NT2/D1 (cell line): ENCODE results near the gene TUBB4B.

Experiments used
- DNase-seq: peaks from one replicate; pipeline ENCODE4 v3.0.0-alpha.2; 2011; ENCODE audit warnings: low read depth, low spot score
- H3K27me3 ChIP-seq: 2 replicates; pipeline ENCODE4 v1.6.0; 2011; ENCODE audit warnings: mild to moderate bottlenecking; ENCODE audit not compliant: insufficient read length, insufficient read depth
- H3K36me3 ChIP-seq: 2 replicates; pipeline ENCODE4 v1.6.1; 2011; ENCODE audit warnings: mild to moderate bottlenecking, low read length, mixed read lengths; ENCODE audit not compliant: insufficient read depth, insufficient read length
- H3K4me1 ChIP-seq: 2 replicates; pipeline ENCODE4 v1.5.1; 2011; ENCODE audit not compliant: insufficient read depth, insufficient read length
- H3K4me3 ChIP-seq: 2 replicates; pipeline ENCODE4 v1.5.1; 2011; ENCODE audit warnings: low read depth; ENCODE audit not compliant: insufficient read length
- H3K9ac ChIP-seq: 2 replicates; pipeline ENCODE4 v1.6.0; 2011; ENCODE audit warnings: low read depth; ENCODE audit not compliant: insufficient read length
- H3K9me3 ChIP-seq: 2 replicates; pipeline ENCODE4 v1.5.1; 2011; ENCODE audit warnings: mild to moderate bottlenecking, low read length; ENCODE audit not compliant: insufficient read depth
- SUZ12 ChIP-seq: IDR thresholded peaks from 2 replicates; pipeline ENCODE4 v1.6.1; 2011; ENCODE audit not compliant: insufficient read length, insufficient read depth; ENCODE audit errors: extremely low read depth
- YY1 ChIP-seq: IDR thresholded peaks from 2 replicates; pipeline ENCODE4 v1.6.1; 2011; ENCODE audit not compliant: insufficient read length, insufficient read depth
- ZNF274 ChIP-seq: IDR thresholded peaks from 2 replicates; pipeline ENCODE4 v1.6.1; 2011; ENCODE audit warnings: mild to moderate bottlenecking, low read depth, low read length

Gene TUBB4B

GRCh38 chr9:137218754-137219271 lies 22.3 kb upstream of the TUBB4B start:
- no peak for DNase-seq
- Histone ChIP-seq H3K9me3 (no peaks in the 10 kb centered on the region), H3K9ac (no peak overlapping the region), H3K27me3 (peaks cover 13% of the 10 kb centered on the region), H3K36me3 (peaks cover 58% of the 10 kb centered on the region), H3K4me3 (no peak overlapping the region), H3K4me1 (peaks cover 21% of the 10 kb centered on the region)
- no peak for TF ChIP-seq YY1
- TF ChIP-seq SUZ12: no peak
- no peak for TF ChIP-seq ZNF274

- Histone ChIP-seq H3K9ac (no peak overlapping the region), H3K4me1 (peaks cover 23% of the 10 kb centered on the region), H3K9me3 (no peaks in the 10 kb centered on the region), H3K27me3 (peaks cover 13% of the 10 kb centered on the region), H3K4me3 (no peak overlapping the region), H3K36me3 (peaks cover 48% of the 10 kb centered on the region)
- no peak for DNase-seq
- no peak for TF ChIP-seq SUZ12
- no peak for TF ChIP-seq YY1
- TF ChIP-seq ZNF274: no peak
These were observed 21.2 kb upstream of the TUBB4B start for GRCh38 chr9:137219757-137220316.

DNA sequence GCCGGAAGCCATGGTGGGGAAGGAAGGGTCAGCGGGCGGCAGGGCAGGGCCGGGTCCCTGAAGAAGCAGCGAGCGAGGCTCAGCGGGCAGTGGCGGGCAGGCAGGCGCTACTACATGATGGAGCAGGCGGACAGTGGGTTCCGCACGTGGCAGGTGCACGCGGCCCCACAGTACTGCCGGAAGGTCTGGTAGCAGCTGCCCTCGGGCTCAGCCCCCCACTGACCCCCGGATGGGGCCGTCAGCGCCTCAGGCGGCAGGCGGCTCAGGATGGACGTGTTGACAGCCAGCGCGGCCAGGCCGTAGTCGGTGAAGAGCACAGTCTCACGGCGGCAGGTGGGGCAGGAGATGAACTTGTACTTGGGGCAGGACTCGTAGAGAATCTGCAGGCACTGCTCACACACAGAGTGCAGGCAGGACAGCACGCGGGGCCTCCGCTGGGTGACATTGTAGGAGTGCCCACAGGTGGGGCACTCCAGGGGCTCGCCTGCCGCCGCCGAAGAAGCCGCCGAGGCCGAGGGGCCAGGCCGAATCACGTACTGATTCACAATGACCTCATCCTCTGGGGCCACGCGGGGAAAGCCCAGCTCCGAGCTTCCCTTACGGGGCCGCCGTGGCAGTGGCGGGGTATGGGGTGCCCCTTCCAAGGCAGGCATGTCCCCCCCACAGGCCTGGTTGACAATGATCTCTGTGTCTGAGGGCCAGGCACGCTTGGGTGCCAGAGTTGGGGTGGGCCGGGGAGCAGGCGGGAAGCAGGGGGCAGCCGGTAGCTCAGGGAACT lies 20.6 kb upstream of the TUBB4B start:
- TF ChIP-seq SUZ12 (no peak), YY1 (no peak), ZNF274 (no peak)
- Histone ChIP-seq H3K9ac (no peak overlapping the region), H3K9me3 (no peaks in the 10 kb centered on the region), H3K4me1 (peaks cover 27% of the 10 kb centered on the region), H3K36me3 (peaks cover 41% of the 10 kb centered on the region), H3K4me3 (no peak overlapping the region), H3K27me3 (peaks cover 13% of the 10 kb centered on the region)
- no peak for DNase-seq

GRCh38 chr9:137221095-137221505 lies 20.0 kb upstream of the TUBB4B start:
- Histone ChIP-seq H3K4me3 (no peak overlapping the region), H3K9ac (peak overlapping the region; percentile 70), H3K36me3 (peaks cover 35% of the 10 kb centered on the region), H3K9me3 (no peaks in the 10 kb centered on the region), H3K4me1 (peaks cover 27% of the 10 kb centered on the region), H3K27me3 (peaks cover 13% of the 10 kb centered on the region)
- DNase-seq: no peak
- TF ChIP-seq SUZ12 (no peak), ZNF274 (no peak), YY1 (no peak)

- Histone ChIP-seq H3K4me3 (peak overlapping the region; percentile 44), H3K4me1 (peaks cover 27% of the 10 kb centered on the region), H3K27me3 (peaks cover 13% of the 10 kb centered on the region), H3K9ac (peak overlapping the region; percentile 70), H3K9me3 (no peaks in the 10 kb centered on the region), H3K36me3 (peaks cover 30% of the 10 kb centered on the region)
- no peak for DNase-seq
- no peak for TF ChIP-seq ZNF274
These were observed 19.5 kb upstream of the TUBB4B start for GRCh38 chr9:137221506-137222111.

DNA sequence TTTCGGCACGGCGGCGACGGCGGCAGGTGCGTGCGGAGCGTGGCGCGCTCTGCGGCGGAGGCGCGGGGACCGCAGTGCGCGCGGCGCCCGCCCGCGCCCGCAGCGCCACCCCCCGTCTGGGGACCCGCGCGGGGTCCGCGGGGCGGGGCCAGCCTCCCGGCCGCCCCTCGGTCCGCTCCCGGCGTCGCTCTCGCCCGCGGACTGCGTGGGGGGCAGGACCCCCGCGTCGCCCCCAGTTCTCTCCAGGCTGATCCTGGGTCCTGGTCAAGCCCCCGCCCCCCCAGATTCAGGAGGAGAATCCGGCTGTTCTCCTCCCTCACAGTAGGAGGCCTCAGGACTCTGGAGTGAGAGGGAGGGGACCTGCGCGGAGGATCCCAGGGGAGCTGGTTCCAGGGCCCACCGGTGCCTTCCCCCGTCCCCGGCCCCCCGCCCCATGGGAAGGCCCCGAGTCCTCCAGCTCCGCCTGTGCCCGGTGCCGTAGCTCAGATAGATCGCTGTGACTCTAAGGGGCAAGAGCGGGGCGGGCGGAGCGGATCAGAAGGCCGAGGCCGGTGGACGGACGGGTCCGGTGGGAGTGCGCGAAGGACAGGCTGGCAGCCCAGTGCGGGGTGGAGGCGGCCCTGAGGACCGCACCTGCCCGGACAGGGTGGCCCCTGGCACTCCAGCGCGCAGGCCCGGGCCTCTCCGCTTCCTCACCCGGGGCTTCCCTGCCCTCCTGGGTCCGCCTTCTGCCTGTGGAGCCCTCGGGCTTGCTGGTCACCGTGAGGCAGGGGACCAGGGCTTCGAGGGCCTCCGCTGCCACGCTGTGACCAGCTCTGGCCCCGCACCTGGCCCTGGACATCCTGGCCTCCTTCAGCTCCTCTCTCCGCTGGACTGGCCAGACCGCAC lies 18.7 kb upstream of the TUBB4B start, which contains the start of gene RNF208:
RNF208 (minus strand) TSS at position 51 of the 888 bp plus-strand sequence. CDS start 1,028 bp downstream, outside the sequence.
- Histone ChIP-seq H3K9me3 (no peaks in the 10 kb centered on the region), H3K36me3 (peaks cover 22% of the 10 kb centered on the region), H3K9ac (peak within 1 kb of the TSS; percentile 85), H3K4me3 (peak within 1 kb of the TSS; percentile 46), H3K27me3 (peaks cover 13% of the 10 kb centered on the region), H3K4me1 (peaks cover 34% of the 10 kb centered on the region)
- DNase-seq: no peak
- no peak for TF ChIP-seq ZNF274
- no peak for TF ChIP-seq SUZ12
